Spleen (tissue), 11 donors: Measurements from ENCODE around the gene TXNRD2. TPM values are rescaled to one million over a fixed set of nuclear protein-coding genes. Genes with fewer than 3 reads are reported as not detected.

ENCODE experiments used
- DNase-seq: peaks from one replicate; pipeline ENCODE4 v3.0.0-alpha.2; 2020
- H3K27ac ChIP-seq, 8 donors: fragments of 200-600 bp; sonication (generic) in 7 of 8; 1 replicate in 4 of 8; 2 replicates in 4 of 8; pipeline versions ENCODE4 v1.5.0 to v1.8.0; 2016 to 2021; ENCODE audit warnings: inconsistent platforms in 4 of 8, mild to moderate bottlenecking in 4 of 8, moderate library complexity in 1 of 8
- H3K27me3 ChIP-seq, 7 donors: fragments of 200-600 bp; sonication (generic) in 6 of 7; replicated peaks in 1 of 7; 1 replicate in 4 of 7; 2 replicates in 3 of 7; pipeline versions ENCODE4 v1.5.0 to v1.8.0; 2016 to 2021; ENCODE audit warnings: inconsistent platforms in 3 of 7, mild to moderate bottlenecking in 1 of 7
- H3K36me3 ChIP-seq, 6 donors: fragments of 200-600 bp; sonication (generic) in 5 of 6; 1 replicate in 4 of 6; 2 replicates in 2 of 6; pipeline versions ENCODE4 v1.5.0 to v1.8.0; 2016 to 2021; ENCODE audit warnings: inconsistent platforms in 2 of 6
- H3K4me1 ChIP-seq, 6 donors: fragments of 200-600 bp; sonication (generic) in 5 of 6; 1 replicate in 3 of 6; 2 replicates in 3 of 6; pipeline versions ENCODE4 v1.5.0 to v1.8.0; 2016 to 2021; ENCODE audit warnings: inconsistent platforms in 3 of 6
- H3K4me3 ChIP-seq, 8 donors: fragments of 200-600 bp; sonication (generic) in 7 of 8; 1 replicate in 4 of 8; 2 replicates in 4 of 8; pipeline versions ENCODE4 v1.5.0 to v1.8.0; 2016 to 2021; ENCODE audit warnings: inconsistent platforms in 4 of 8, mild to moderate bottlenecking in 4 of 8, moderate library complexity in 2 of 8
- H3K9me3 ChIP-seq, 8 donors: fragments of 200-600 bp; sonication (generic) in 7 of 8; 1 replicate in 4 of 8; 2 replicates in 4 of 8; pipeline versions ENCODE4 v1.5.0 to v1.8.0; 2016 to 2021; ENCODE audit warnings: inconsistent platforms in 4 of 8
- CTCF ChIP-seq, 11 experiments: fragments of 200-600 bp in 7 of 11; fragments of 450-650 bp in 4 of 11; sonication (generic) in 4 of 11; IDR thresholded peaks in 8 of 11; conservative IDR thresholded peaks in 3 of 11; 1 replicate in 7 of 11; 2 replicates in 4 of 11; pipeline versions ENCODE4 v1.4.0 to v1.8.0; 2016 to 2021; ENCODE audit warnings: antibody characterized with exemption in 11 of 11, inconsistent platforms in 4 of 11, mild to moderate bottlenecking in 1 of 11
- POLR2A ChIP-seq, 3 donors: fragments of 450-650 bp; IDR thresholded peaks; one replicate each; pipeline ENCODE4 v1.5.1; 2017; ENCODE audit warnings: antibody characterized with exemption in 3 of 3, mild to moderate bottlenecking in 1 of 3
- POLR2AphosphoS5 ChIP-seq, 3 donors: sonication (generic); formaldehyde crosslinking; IDR thresholded peaks; one replicate each; pipeline ENCODE4 v1.5.1; 2017; ENCODE audit warnings: antibody characterized with exemption in 3 of 3
- WGBS, 5 donors: extraction: QIAGEN DNeasy Blood & Tissue Kit in 3 of 5; methylation state at CpG; one replicate each; pipeline versions ENCODE4 v1.1.5 to v1.1.7; 2013 to 2018; 5-methylcytosine and 5-hydroxymethylcytosine counted together
- intact Hi-C: fragments of 100-400 bp; cut with DNase I; formaldehyde crosslinking; loops from one replicate; pipeline ENCODE4 v1.15.0; 2023; ENCODE audit warnings: low total_unique reads
- polyA plus RNA-seq, 3 donors: library from polyadenylated mRNA; stranded (reverse); fragments of 200-250 nt; gene quantifications; one replicate each; pipeline ENCODE4 v1.2.1, GENCODE V29; 2013
- total RNA-seq, 7 donors: library from RNA; depleted of rRNA in 3 of 7; stranded (reverse); fragments of >200 nt in 3 of 7; fragmentation: NEBNext Ultra II Directional in 4 of 7; extraction: Animal tissue kit (Norgen Biotek cat#: 25700) in 4 of 7; gene quantifications; one replicate each; pipeline versions ENCODE4 v1.1.0 to v1.2.1, GENCODE V29; 2016 to 2021
- donor health status: healthy with polysubstance abuse.
- donor health status: DM: no; HTN: no; CAD: no; lungs with moderate emphysema.
- donor health status: DM: no; HTN: no; CAD: no.
- donor health status: Bipolar disorder and iron deficiency.
- donor health status: healthy.
- donor health status: DM: no; HTN: no; CAD: no.
- donor health status: DM: yes; HTN: yes; CAD: no.

TXNRD2 gene
- total and polyA plus RNA-seq, 10 donors, result 21.6 to 45.9 (median 35.5) TPM

- intact Hi-C loops, result no loop called here
- H3K27ac ChIP-seq, result no peak overlapping the region
- peaks cover 0 to 68% (median 27%) of the 10 kb centered on the region in 6 donors for H3K4me1 ChIP-seq
Observed at GRCh38 chr22:19951346-19951745, 9.7 kb upstream of the TXNRD2 start.

GRCh38 chr22:19948057-19948760, 6.6 kb upstream of the TXNRD2 start:
- Histone ChIP-seq H3K36me3 (peaks cover 0 to 22% (median 0%) of the 10 kb centered on the region in 6 donors), H3K4me3 (no peak overlapping the region), H3K27ac (peak overlapping the region in 1 of 8 donors; percentile 67), H3K4me1 (peaks cover 5 to 63% (median 30%) of the 10 kb centered on the region in 6 donors), H3K27me3 (no peaks in the 10 kb centered on the region), H3K9me3 (no peaks in the 10 kb centered on the region)
- no peak for TF ChIP-seq POLR2A (IDR thresholded peaks at IDR 0.05)
- peak in 5 of 11 experiments; percentile 15 to 58 (median 29) for TF ChIP-seq CTCF (IDR thresholded peaks at IDR 0.05 in 8 of 11, conservative IDR thresholded peaks at IDR 0.05 in 3 of 11)
- no peak for TF ChIP-seq POLR2AphosphoS5 (IDR thresholded peaks at IDR 0.05)
- no peak for DNase-seq
- intact Hi-C loops, result no loop called here
- 77 to 90% (median 81%) methylated on average over 9 of the region's 9 CpGs for WGBS, 5 donors

More at GRCh38 chr22:19951346-19951745, 9.7 kb upstream of the TXNRD2 start:
- no peaks in the 10 kb centered on the region for H3K27me3 ChIP-seq
- 86 to 94% (median 89%) methylated on average over 13 of the region's 13 CpGs for WGBS, 5 donors
- TF ChIP-seq CTCF (IDR thresholded peaks at IDR 0.05 in 8 of 11, conservative IDR thresholded peaks at IDR 0.05 in 3 of 11) (no peak), POLR2A (IDR thresholded peaks at IDR 0.05) (no peak), POLR2AphosphoS5 (IDR thresholded peaks at IDR 0.05) (no peak)
- no peak overlapping the region for H3K4me3 ChIP-seq
- H3K9me3 ChIP-seq, result no peaks in the 10 kb centered on the region
- peaks cover 0 to 22% (median 0%) of the 10 kb centered on the region in 6 donors for H3K36me3 ChIP-seq
- DNase-seq, result no peak

GRCh38 chr22:19943082-19944026, 1.7 kb upstream of the TXNRD2 start:
- Histone ChIP-seq H3K4me1 (peaks cover 23 to 88% (median 55%) of the 10 kb centered on the region in 6 donors), H3K9me3 (no peaks in the 10 kb centered on the region), H3K4me3 (peak overlapping the region; percentile 64 to 81 (median 74)), H3K36me3 (no peaks in the 10 kb centered on the region), H3K27me3 (no peaks in the 10 kb centered on the region), H3K27ac (peak overlapping the region; percentile 76 to 95 (median 90))
- 45 to 59% (median 51%) methylated on average over 11 of the region's 11 CpGs for WGBS, 5 donors
- no peak for DNase-seq
- no peak for TF ChIP-seq POLR2AphosphoS5 (IDR thresholded peaks at IDR 0.05)
- TF ChIP-seq CTCF (IDR thresholded peaks at IDR 0.05 in 8 of 11, conservative IDR thresholded peaks at IDR 0.05 in 3 of 11), result no peak
- TF ChIP-seq POLR2A (IDR thresholded peaks at IDR 0.05), result no peak
- intact Hi-C loops, result no loop called here
